GM18861 (cell line): ENCODE data around the gene CCNT2.
"Not testable (repeated sequence)": the region's sequence is repeated elsewhere in the genome, so short reads cannot be mapped to it uniquely, and the experiment has no call there.

Experiments used
- ATAC-seq: cut with Tn5 transposase; IDR thresholded peaks from one replicate; pipeline ENCODE4 v1.9.1; 2021; ENCODE audit not compliant: unreplicated experiment

The CCNT2 gene

DNA sequence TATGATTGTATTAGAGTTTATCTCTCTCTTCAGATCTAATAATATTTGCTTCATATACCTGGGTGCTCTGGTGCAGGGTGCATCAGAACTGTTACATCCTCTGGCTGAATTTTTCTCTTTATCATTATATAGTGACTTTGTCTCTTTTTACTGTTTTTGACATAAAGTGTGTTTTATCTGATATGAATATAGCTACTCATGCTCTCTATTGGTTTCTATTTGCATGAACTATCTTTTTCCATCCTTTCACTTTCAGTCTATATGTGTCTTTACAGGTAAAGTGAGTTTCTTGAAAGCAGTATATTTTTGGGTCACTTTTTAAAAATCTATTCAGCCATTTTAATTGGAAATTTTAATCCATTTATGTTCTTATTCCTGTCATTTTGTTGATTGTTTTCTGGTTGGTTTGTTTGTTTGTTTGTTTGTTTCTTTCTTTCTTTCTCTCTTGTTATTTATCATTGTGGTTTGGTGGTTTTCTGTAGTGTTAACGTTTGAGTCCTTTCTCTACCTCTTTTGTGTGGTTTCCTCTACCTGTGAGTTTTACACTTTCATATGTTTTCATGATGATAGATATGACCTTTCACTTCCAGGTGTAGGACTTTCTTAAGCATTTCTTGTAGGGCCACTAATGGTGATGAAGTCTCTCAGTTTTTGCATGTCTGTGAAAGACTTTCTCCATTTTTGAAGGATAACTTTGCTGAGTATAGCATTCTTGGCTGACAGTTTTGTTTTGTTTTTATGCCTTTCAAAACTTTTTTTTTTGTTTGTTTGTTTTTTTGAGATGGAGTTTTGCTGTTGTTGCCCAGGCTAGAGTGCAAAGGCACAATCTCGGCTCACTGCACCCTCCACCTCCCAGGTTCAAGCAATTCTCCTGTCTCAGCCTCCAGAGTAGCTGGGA lies 54.9 kb downstream of the CCNT2 start:
- no peak for ATAC-seq

- ATAC-seq = no peak
Observed at GRCh38 chr2:134975281-134976009, 56.8 kb downstream of the CCNT2 start.

DNA sequence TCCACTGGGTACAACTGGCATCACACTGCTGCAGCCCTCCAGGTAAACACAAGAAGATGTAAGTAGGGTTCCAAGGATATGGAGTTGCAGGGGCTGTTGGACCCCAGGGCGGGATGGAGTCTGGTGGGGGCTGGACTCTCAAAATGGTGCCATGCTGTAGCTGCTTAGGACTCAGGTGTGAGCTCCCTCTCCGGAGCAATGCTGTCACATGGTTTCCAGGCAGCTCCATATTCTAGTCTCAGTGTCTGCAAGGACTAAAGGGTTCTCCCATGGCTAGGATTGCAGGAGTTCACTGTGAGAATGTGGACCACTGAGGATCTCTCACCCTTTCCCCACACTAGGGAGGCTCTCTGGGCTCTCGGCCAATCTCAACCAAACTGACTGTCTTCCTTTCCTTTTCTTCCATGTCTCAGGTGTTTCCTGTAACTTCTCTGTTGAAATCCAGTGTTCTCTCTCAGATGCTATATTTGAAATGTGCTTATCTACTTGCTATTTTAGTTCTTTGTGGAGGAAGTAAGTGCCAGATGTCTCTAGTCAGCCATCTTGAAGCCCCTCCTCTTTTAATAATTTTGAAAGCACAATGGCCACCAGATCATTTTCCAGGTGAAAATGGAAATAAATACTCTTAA lies 57.6 kb downstream of the CCNT2 start:
- ATAC-seq = no peak

DNA sequence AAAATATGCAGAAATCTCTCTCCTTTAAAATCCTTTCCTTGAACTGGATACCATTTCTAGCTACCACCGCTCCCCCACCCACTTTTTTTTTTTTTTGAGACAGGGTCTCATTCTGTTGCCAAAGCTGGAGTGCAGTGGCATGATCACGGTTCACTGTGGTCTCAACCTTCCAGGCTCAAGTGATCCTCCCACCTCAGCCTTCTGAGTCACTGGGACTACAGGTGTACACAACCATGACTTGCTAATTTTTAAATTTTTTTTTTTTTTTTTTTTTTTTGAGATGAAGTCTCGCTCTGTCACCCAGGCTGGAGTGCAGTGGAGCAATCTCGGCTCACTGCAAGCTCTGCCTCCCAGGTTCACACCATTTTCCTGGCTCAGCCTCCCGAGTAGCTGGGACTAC lies 58.5 kb downstream of the CCNT2 start:
- not testable (repeated sequence) for ATAC-seq

- ATAC-seq = no peak
Observed at GRCh38 chr2:134979221-134979620, 60.6 kb downstream of the CCNT2 start.

- ATAC-seq = no peak
Observed at GRCh38 chr2:134980639-134981038, 62.0 kb downstream of the CCNT2 start.

DNA sequence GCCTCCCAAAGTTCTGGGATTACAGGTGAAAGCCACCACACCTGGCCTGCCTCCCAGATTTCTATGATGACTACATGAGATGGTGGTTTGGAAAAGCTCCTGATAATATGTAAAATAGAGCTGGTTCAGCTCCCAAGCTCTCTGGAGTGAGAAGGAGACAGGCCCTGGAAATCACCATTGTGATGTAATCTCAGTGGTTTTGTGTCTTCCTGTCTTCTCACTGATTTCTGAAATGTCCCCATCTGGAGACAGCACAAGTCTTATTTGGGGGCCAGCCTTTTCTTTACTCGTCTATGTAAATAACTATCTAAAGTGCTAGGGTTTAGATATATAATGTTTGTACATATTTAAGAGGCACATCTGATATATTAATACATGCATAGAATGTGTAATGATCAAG lies 64.0 kb downstream of the CCNT2 start:
- no peak for ATAC-seq

GRCh38 chr2:134985061-134985460 lies 66.4 kb downstream of the CCNT2 start:
- no peak for ATAC-seq

DNA sequence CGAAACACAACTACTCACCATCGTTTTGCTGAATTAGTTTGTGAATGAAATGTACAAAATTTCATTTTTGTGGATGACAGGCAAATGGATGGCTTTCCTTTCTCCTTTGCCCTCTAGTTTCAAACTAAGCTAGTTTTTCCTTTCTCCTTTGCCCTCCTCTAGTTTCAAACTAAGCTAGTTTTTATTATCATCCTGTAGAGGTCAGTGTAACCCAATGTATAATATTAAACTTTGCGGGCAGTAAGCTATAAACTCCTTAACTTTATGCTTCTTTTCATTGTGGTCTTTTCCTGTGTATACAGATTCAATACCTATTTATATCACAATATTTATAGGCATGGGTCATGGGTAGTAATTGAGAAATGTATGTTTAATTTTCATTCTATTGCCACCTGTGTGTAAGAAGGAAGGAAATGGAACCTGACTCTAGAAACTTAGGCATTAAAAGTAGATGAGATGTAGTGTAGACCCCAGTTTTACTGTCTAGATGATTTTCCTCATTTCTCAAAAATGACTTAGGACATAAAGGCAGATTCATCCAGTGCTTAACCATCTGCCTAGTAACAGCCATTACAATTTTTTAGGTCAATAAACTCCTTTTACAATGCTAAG lies 70.5 kb downstream of the CCNT2 start:
- no peak for ATAC-seq

GRCh38 chr2:134999521-134999920 lies 80.9 kb downstream of the CCNT2 start:
- ATAC-seq = no peak

GRCh38 chr2:135002836-135003235 lies 84.2 kb downstream of the CCNT2 start:
- ATAC-seq = no peak

GRCh38 chr2:135004005-135004746 lies 85.6 kb downstream of the CCNT2 start:
- peak; percentile 79 for ATAC-seq

- no peak for ATAC-seq
Observed at GRCh38 chr2:135005753-135006152, 87.1 kb downstream of the CCNT2 start.
